SIG-M5 treated with dmso at 0.1 percent for 504 hours (cell line): Measurements from ENCODE around the gene PHKG1.
"Not testable (repeated sequence)": the region's sequence is repeated elsewhere in the genome, so short reads cannot be mapped to it uniquely, and the experiment has no call there.

ENCODE experiments used
- DNase-seq: peaks from one replicate; lab custom pipeline; 2025; ENCODE audit not compliant: unreplicated experiment; lab: John Stamatoyannopoulos, UW

Gene PHKG1

GRCh38 chr7:56046721-56047445, 45.9 kb downstream of the PHKG1 start:
- no peak for DNase-seq

DNA sequence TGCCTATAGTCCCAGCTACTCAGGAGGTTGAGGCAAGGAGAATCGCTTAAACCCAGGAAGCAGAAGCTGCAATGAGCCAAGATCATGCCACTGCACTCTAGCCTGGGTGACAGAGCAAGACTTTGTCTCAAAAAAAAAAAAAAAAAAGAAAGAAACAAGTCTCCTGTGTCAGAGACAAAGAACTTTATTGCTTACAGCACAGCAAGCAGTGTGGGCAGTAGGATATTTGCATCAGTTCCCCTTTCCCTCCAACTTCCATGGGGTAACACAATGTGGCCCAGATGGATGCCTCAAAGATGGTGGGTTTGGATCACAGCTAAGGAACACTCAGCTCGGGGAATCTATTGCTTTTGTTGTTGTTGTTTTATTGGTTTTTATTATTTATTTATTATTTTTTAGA, 47.0 kb downstream of the PHKG1 start:
- DNase-seq, result peak; percentile 23

GRCh38 chr7:56040730-56041129, 52.0 kb downstream of the PHKG1 start:
- no peak for DNase-seq

DNA sequence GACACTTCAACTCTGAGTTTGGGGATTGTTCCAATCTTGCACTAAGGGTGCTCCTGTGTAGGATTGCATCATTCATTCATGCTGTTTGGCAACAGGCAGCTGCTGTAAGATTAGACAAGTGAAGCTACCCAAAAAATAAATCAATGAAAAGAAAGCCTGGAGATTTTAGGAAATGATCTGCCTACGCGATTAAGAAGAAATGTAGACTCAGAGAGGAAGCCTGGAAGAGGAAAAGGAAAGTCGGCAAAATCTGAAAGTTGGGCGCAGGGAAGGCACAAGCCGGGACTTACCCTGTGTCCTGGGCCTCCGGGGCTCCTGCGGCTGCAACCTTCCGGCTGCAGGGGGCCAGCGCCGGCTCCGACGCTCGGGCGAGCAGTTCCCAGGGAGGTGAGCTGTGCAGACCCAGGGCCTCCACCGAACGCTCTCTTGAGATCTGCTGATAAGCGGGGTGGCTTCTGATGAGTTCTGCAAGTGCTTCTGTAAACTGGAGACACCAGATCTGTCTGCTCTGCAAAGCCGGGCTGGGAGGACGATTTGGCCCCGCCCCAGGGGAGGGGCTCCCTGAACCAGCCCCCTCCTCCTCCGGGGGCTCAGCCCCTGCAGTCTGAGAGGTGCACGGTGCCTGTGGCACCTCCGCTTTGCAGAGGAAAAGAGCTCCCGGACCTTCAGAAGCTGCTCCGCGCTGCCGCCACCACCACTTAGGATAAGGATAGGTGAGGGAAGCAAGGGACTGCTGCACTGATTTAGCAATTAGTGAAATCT, 58.9 kb downstream of the PHKG1 start:
- DNase-seq, result peak; percentile 81

- not testable (repeated sequence) for DNase-seq
Measured at GRCh38 chr7:56032578-56032977, 60.2 kb downstream of the PHKG1 start.

- DNase-seq, result not testable (repeated sequence)
Measured at GRCh38 chr7:56031556-56031955, 61.2 kb downstream of the PHKG1 start.

GRCh38 chr7:56030340-56030739, 62.4 kb downstream of the PHKG1 start:
- DNase-seq, result no peak
